ENCODE results near the gene CCDC85B.

CCDC85B gene

GRCh38 chr11:65857853-65858680 is 32.4 kb upstream of the CCDC85B start, which contains the start of gene CFL1:
TSS of gene CFL1 (minus strand) at chr11:65858180. CDS start at chr11:65858099, 81 bp downstream.
- DNase-seq (ENCODE audit: low read depth) = peak; percentile 99

GRCh38 chr11:65858681-65859087 is 31.8 kb upstream of the CCDC85B start:
- DNase-seq (ENCODE audit: low read depth) = no peak

- peak; percentile 99 for DNase-seq (ENCODE audit: low read depth)
Observed at GRCh38 chr11:65859095-65859811, 31.2 kb upstream of the CCDC85B start.

- no peak for DNase-seq (ENCODE audit: low read depth)
Observed at GRCh38 chr11:65859812-65860277, 30.6 kb upstream of the CCDC85B start.

GRCh38 chr11:65860278-65861164 is 30.0 kb upstream of the CCDC85B start, which contains the start of gene MUS81:
TSS of gene MUS81 (plus strand) at chr11:65860433. CDS start at chr11:65860754, 321 bp downstream.
- DNase-seq (ENCODE audit: low read depth) = peak; percentile 98

GRCh38 chr11:65861165-65861505 is 29.3 kb upstream of the CCDC85B start:
- no peak for DNase-seq (ENCODE audit: low read depth)

GRCh38 chr11:65861533-65862183 is 28.8 kb upstream of the CCDC85B start:
- no peak for DNase-seq (ENCODE audit: low read depth)

- no peak for DNase-seq (ENCODE audit: low read depth)
Observed at GRCh38 chr11:65862191-65862735, 28.2 kb upstream of the CCDC85B start.

- DNase-seq (ENCODE audit: low read depth) = no peak
Observed at GRCh38 chr11:65862941-65863888, 27.3 kb upstream of the CCDC85B start.

GRCh38 chr11:65863889-65864705 is 26.4 kb upstream of the CCDC85B start:
- no peak for DNase-seq (ENCODE audit: low read depth)

- DNase-seq (ENCODE audit: low read depth) = no peak
Observed at GRCh38 chr11:65864706-65865471, 25.6 kb upstream of the CCDC85B start.

GRCh38 chr11:65865550-65866172 is 24.8 kb upstream of the CCDC85B start:
- DNase-seq (ENCODE audit: low read depth) = no peak

GRCh38 chr11:65866509-65867283 is 23.8 kb upstream of the CCDC85B start:
- no peak for DNase-seq (ENCODE audit: low read depth)

- no peak for DNase-seq (ENCODE audit: low read depth)
Observed at GRCh38 chr11:65867284-65868071, 23.0 kb upstream of the CCDC85B start.

- no peak for DNase-seq (ENCODE audit: low read depth)
Observed at GRCh38 chr11:65868076-65868667, 22.3 kb upstream of the CCDC85B start.

- DNase-seq (ENCODE audit: low read depth) = no peak
Observed at GRCh38 chr11:65868907-65869306, 21.6 kb upstream of the CCDC85B start.
